ENCODE results near the gene TEAD1.

The TEAD1 gene

GRCh38 chr11:12863605-12864121 lies 189.4 kb downstream of the TEAD1 start:
- TF ChIP-seq CTCF (IDR thresholded peaks at IDR 0.05; ENCODE audit: low read depth, low read length, missing control alignments): no peak
- in situ Hi-C loops (cut with HindIII; ENCODE audit: low sequenced_read_pairs): no loop called here
- H3K4me3 ChIP-seq (ENCODE audit: low read depth, low read length): no peak overlapping the region
- DNase-seq (ENCODE audit: low read depth): no peak

DNA sequence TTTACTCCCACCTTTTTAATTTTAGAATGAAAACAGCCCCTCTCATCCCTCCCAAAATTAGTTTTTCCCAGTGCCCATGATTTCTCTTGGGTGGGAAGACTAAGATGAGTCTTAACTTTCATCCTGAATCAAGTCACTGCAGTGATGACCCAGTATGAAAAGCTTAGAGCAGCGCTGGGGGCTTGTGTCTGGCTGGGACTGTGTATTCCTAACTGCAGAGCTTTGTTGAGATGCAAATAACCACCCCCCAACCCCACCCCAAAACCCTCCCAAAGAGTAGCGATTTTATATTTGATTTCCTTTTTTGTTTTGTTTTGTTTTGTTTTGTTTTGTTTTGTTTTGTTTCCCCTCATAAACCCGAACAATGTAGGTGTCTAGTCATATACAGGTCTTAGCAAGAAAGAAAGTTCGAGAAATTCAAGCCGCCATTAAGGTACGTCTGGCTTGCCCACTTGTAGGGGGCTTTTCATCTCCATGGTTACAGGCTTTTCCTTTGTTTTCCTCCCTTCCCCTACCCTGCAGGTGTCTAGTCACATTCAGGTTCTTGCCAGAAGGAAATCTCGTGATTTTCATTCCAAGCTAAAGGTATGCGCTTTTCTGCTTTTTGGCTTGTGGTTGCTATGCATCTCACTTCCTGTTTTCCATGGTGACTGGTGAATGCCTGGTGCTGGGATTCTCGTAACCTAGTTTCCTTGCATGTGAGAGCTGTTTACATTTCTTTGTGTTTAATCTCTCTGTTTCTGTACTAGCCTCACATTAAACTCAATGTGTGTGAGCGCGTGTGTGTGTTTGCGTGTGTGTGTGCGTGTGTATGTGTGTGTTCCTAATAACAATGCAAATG lies 190.3 kb downstream of the TEAD1 start:
- no peak for TF ChIP-seq CTCF (IDR thresholded peaks at IDR 0.05; ENCODE audit: low read depth, low read length, missing control alignments)
- DNase-seq (ENCODE audit: low read depth): peak; percentile 83
- H3K4me3 ChIP-seq (ENCODE audit: low read depth, low read length): no peak overlapping the region
- in situ Hi-C loops (cut with HindIII; ENCODE audit: low sequenced_read_pairs): no loop called here

DNA sequence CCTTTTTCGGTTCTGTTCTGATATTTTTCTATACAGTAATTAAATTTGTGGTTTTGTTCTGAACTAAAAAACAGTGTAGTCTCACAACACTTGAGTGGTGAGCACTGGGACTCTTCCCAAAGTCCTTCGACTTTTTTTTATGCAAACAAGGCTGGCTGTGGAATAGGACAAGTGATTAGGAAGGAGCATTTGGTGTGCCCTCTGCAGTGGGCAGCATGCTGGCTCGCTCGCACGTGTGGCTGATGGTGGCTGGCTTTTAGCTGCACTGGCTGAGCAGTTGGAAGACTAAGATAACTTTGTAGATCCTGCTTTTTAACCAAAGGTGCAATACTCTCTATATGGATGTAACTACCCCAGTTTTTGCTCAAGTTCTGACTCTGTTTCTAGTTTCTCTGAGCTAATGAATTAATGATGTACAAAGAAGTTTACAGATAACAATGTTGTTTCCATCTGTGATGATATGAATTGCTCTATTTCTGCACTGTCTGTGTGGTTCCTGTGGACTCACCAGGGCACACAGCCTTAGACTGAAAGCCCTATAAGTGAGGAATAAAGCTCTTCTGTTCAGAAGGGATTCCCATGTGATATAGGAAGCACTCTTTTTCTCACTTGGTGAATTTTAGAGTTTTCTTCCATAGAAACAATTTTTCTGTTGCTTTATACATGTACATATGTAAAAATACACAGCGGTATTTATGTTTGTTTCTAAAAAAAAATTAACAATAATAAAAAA lies 191.8 kb downstream of the TEAD1 start:
- no peak for TF ChIP-seq CTCF (IDR thresholded peaks at IDR 0.05; ENCODE audit: low read depth, low read length, missing control alignments)
- no peak overlapping the region for H3K4me3 ChIP-seq (ENCODE audit: low read depth, low read length)
- in situ Hi-C loops (cut with HindIII; ENCODE audit: low sequenced_read_pairs): no loop called here
- no peak for DNase-seq (ENCODE audit: low read depth)

DNA sequence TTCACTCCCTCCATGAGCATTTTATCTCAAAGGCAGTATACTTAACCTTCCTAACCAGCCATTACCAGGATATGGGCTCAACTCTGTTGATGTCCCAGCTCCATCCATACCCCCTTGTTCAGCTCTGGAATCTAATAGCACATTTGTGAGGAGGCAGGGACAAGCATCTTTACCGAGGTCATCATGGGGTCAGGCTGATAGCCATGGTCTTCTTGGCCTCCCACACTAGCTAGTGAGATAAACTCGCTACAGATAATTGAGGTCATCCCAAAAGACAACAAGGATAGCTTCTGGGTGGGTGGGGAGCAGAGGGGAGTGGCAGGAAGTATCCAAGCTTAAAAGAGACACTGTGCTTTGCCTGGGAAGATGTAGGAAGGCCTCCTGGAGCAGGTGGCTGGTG lies 193.3 kb downstream of the TEAD1 start:
- no peak overlapping the region for H3K4me3 ChIP-seq (ENCODE audit: low read depth, low read length)
- no peak for TF ChIP-seq CTCF (IDR thresholded peaks at IDR 0.05; ENCODE audit: low read depth, low read length, missing control alignments)
- in situ Hi-C loops (cut with HindIII; ENCODE audit: low sequenced_read_pairs): no loop called here
- DNase-seq (ENCODE audit: low read depth): no peak

- no peak for DNase-seq (ENCODE audit: low read depth)
- H3K4me3 ChIP-seq (ENCODE audit: low read depth, low read length): no peak overlapping the region
- peak; percentile 32 for TF ChIP-seq CTCF (IDR thresholded peaks at IDR 0.05; ENCODE audit: low read depth, low read length, missing control alignments)
- in situ Hi-C loops (cut with HindIII; ENCODE audit: low sequenced_read_pairs): no loop called here
Measured at GRCh38 chr11:12868315-12869073, 194.3 kb downstream of the TEAD1 start.

GRCh38 chr11:12871241-12871640 lies 197.0 kb downstream of the TEAD1 start:
- TF ChIP-seq CTCF (IDR thresholded peaks at IDR 0.05; ENCODE audit: low read depth, low read length, missing control alignments): no peak
- in situ Hi-C loops (cut with HindIII; ENCODE audit: low sequenced_read_pairs): no loop called here
- no peak for DNase-seq (ENCODE audit: low read depth)
- H3K4me3 ChIP-seq (ENCODE audit: low read depth, low read length): no peak overlapping the region

All from astrocyte of the cerebellum (primary cell).